ENCODE measurements around the gene ZNF668.

The ZNF668 gene

GRCh38 chr16:31088459-31089183 lies 14.6 kb upstream of the ZNF668 start, which contains the start of gene PRSS53:
Gene PRSS53 (minus strand): TSS chr16:31088943. CDS start chr16:31088809, 134 bp downstream.
- no peak for DNase-seq (ENCODE audit: low read depth)

GRCh38 chr16:31087971-31088370 lies 13.9 kb upstream of the ZNF668 start:
- DNase-seq (ENCODE audit: low read depth) = no peak
- no peak for TF ChIP-seq CTCF (conservative IDR thresholded peaks at IDR 0.05; ENCODE audit: low read length)
- no peak overlapping the region for H3K4me3 ChIP-seq (ENCODE audit: low read length)

More at GRCh38 chr16:31088459-31089183, 14.6 kb upstream of the ZNF668 start, which contains the start of gene PRSS53:
- no peak within 1 kb of the TSS for H3K4me3 ChIP-seq (ENCODE audit: low read length)
- TF ChIP-seq CTCF (conservative IDR thresholded peaks at IDR 0.05; ENCODE audit: low read length) = no peak

- H3K4me3 ChIP-seq (ENCODE audit: low read length) = no peak overlapping the region
- no peak for TF ChIP-seq CTCF (conservative IDR thresholded peaks at IDR 0.05; ENCODE audit: low read length)
- no peak for DNase-seq (ENCODE audit: low read depth)
These were observed 13.4 kb upstream of the ZNF668 start for GRCh38 chr16:31087481-31087880.

GRCh38 chr16:31086629-31086906 lies 12.5 kb upstream of the ZNF668 start:
- no peak for DNase-seq (ENCODE audit: low read depth)
- no peak for TF ChIP-seq CTCF (conservative IDR thresholded peaks at IDR 0.05; ENCODE audit: low read length)
- no peak overlapping the region for H3K4me3 ChIP-seq (ENCODE audit: low read length)

- DNase-seq (ENCODE audit: low read depth) = no peak
- no peak overlapping the region for H3K4me3 ChIP-seq (ENCODE audit: low read length)
- TF ChIP-seq CTCF (conservative IDR thresholded peaks at IDR 0.05; ENCODE audit: low read length) = no peak
These were observed 12.0 kb upstream of the ZNF668 start for GRCh38 chr16:31085873-31086628.

GRCh38 chr16:31085411-31085810 lies 11.4 kb upstream of the ZNF668 start:
- TF ChIP-seq CTCF (conservative IDR thresholded peaks at IDR 0.05; ENCODE audit: low read length) = no peak
- no peak for DNase-seq (ENCODE audit: low read depth)
- no peak overlapping the region for H3K4me3 ChIP-seq (ENCODE audit: low read length)
